Motor neuron (in vitro differentiated cells): ENCODE results near the gene VN1R2. TPM values are rescaled to one million over a fixed set of nuclear protein-coding genes. Genes with fewer than 3 reads are reported as not detected.
A peak's percentile ranks its signal among the peaks of the same experiment; 100 is the strongest.
"Not testable (repeated sequence)": the region's sequence is repeated elsewhere in the genome, so short reads cannot be mapped to it uniquely, and the experiment has no call there.

Source experiments
- ATAC-seq, 8 experiments: fragments of 200-7000 bp; cut with Tn5 transposase; replicated peaks in 6 of 8; 2 replicates each; pipeline ENCODE4 v1.8.0; 2021; ENCODE audit warnings: mild to moderate bottlenecking in 8 of 8, moderate library complexity in 8 of 8
- H3K27ac ChIP-seq, 2 donors: fragments of 250-450 bp; sonication (Bioruptor Pico); 2 replicates each; pipeline ENCODE4 v1.9.0; 2021; ENCODE audit warnings: antibody characterized with exemption in 2 of 2, mild to moderate bottlenecking in 2 of 2, moderate library complexity in 1 of 2
- H3K4me1 ChIP-seq, 2 donors: fragments of 250-450 bp; sonication (Bioruptor Pico); replicated peaks in 1 of 2; 2 replicates each; pipeline ENCODE4 v1.6.1; 2021; ENCODE audit warnings: antibody characterized with exemption in 2 of 2, mild to moderate bottlenecking in 2 of 2, moderate library complexity in 1 of 2
- H3K4me3 ChIP-seq, 5 donors: fragments of 250-450 bp; sonication (Bioruptor Pico); 2 replicates each; pipeline ENCODE4 v1.9.0; 2021; ENCODE audit warnings: antibody characterized with exemption in 5 of 5, mild to moderate bottlenecking in 5 of 5, moderate library complexity in 4 of 5
- WGBS, 10 experiments: fragments of 450-650 bp; shearing (Covaris generic); methylation state at CpG; one replicate each; pipeline ENCODE4 v1.0.0; 2022; 5-methylcytosine and 5-hydroxymethylcytosine counted together
- in situ Hi-C, 9 experiments: fragments of 400-800 bp; cut with MboI; loops; one replicate each; pipeline ENCODE4 v1.15.0; 2021; ENCODE audit warnings: low sequenced_read_pairs in 9 of 9, low pct_unique_long_range_greater_than_20kb in 2 of 9; ENCODE audit not compliant: unreplicated experiment in 9 of 9
- total RNA-seq, 8 experiments: library from RNA; unstranded; fragments of 300-600 nt; gene quantifications; 2 replicates each; pipeline versions ENCODE4 v1.2.3 to v1.2.4, GENCODE V29; 2022

Gene VN1R2, protein sequence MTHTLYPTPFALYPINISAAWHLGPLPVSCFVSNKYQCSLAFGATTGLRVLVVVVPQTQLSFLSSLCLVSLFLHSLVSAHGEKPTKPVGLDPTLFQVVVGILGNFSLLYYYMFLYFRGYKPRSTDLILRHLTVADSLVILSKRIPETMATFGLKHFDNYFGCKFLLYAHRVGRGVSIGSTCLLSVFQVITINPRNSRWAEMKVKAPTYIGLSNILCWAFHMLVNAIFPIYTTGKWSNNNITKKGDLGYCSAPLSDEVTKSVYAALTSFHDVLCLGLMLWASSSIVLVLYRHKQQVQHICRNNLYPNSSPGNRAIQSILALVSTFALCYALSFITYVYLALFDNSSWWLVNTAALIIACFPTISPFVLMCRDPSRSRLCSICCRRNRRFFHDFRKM
- total RNA-seq, result under 1 TPM in 1 of 8 experiments, not detected in 7; 0.29 TPM

DNA sequence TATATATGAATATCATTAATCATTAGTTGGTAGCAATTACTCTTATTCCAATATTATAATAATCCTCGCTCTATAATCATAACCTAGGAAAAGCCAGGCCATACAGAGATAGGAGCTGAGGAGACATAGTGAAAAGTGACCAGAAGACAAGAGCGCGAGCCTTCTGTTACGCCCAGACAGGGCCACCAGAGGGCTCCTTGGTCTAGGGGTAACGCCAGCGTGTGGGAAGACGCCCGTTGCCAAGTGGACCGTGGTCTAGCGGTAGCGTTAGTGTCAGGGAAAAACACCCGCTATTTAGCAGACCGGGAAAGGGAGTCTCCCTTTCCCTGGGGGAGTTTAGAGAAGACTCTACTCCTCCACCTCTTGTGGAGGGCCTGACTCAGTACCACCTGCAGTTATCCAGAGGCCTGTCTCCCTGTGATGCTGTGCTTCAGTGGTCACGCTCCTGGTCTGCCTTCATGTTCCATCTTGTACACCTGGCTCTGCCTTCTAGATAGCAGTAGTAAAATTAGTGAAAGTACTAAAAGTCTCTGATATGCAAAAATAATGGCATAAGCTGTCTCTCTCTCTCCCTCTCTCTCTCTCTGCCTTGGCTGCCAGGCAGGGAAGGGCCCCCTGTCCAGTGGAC, at the start of gene VN1R2:
TSS of gene VN1R2 (plus strand) at position 578 of the 628 bp plus-strand sequence. CDS start 84 bp downstream, outside the sequence.
- ATAC-seq, H3K27ac ChIP-seq, in situ Hi-C loops, H3K4me1 ChIP-seq, H3K4me3 ChIP-seq: not testable (repeated sequence)
- 20 to 80% (median 54%) methylated on average over 1 to 6 of the region's 14 CpGs; no CpG with 5 or more reads in 4 of the 10 experiments for WGBS, 10 experiments

DNA sequence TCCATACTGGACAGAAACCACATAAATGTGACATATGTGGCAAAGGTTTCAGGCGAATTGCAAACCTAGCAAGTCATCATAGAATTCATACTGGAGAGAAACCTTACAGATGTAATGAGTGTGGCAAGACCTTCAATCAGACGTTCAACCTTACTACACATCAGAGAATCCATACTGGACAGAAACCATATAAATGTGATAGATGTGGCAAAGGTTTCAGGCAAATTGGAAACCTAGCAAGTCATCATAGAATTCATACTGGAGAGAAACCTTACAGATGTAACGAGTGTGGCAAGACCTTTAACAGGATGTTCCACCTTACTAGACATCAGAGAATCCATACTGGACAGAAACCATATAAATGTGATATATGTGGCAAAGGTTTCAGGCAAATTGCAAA, 46.5 kb upstream of the VN1R2 start:
- H3K4me1 ChIP-seq, in situ Hi-C loops, H3K4me3 ChIP-seq, H3K27ac ChIP-seq, ATAC-seq: not testable (repeated sequence)
- 20 to 52% (median 23%) methylated on average over 1 to 2 of the region's 3 CpGs; no CpG with 5 or more reads in 6 of the 10 experiments for WGBS, 10 experiments

DNA sequence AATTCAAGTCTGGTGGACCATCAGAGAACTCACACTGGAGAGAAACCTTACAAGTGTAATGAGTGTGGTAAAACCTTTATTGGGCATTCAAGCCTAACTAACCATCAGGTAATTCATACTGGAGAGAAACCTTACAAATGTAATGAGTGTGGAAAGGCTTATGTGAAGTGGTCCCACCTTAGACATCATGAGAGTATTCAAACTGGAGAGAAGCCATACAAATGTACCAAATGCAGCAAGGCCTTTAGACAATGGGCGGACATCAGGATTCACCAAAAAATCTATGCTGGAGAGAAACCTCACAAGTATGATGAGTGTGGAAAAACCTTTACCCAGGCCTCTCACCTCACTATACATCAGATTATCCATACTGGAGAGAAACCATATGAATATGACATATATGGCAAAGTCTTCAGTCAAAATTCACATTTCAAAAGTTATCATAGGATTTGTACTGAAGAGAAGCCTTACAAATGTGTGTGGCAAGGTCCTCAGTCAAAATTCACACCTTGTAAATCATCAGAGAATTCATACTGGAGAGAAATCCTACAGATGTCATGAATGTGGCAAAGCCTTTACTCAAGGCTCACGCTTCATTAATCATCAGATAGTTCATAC, 45.3 kb upstream of the VN1R2 start:
- in situ Hi-C loops, result no loop called here
- ATAC-seq, result no peak
- Histone ChIP-seq H3K4me3 (no peak overlapping the region), H3K4me1 (no peaks in the 10 kb centered on the region), H3K27ac (no peak overlapping the region)
- WGBS, 10 experiments, result 40 to 100% (median 87%) methylated on average over 1 to 2 of the region's 2 CpGs; no CpG with 5 or more reads in 2 of the 10 experiments

DNA sequence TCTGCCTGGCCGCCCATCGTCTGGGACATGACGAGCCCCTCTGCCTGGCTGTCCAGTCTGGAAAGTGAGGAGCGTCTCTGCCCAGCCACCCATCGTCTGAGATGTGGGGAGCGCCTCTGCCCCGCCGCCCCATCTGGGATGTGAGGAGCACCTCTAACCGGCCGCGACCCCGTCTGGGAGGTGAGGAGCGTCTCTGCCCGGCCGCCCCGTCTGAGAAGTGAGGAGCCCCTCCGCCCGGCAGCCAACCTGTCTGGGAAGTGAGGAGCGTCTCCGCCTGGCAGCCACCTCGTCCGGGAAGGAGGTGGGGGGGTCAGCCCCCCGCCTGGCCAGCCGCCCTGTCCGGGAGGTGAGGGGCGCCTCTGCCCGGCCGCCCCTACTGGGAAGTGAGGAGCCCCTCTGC, 35.4 kb upstream of the VN1R2 start:
- H3K4me3 ChIP-seq, in situ Hi-C loops, ATAC-seq, H3K4me1 ChIP-seq, H3K27ac ChIP-seq: not testable (repeated sequence)
- 100% methylated on average over 2 of the region's 28 CpGs; no CpG with 5 or more reads in 9 of the 10 experiments for WGBS, 10 experiments

DNA sequence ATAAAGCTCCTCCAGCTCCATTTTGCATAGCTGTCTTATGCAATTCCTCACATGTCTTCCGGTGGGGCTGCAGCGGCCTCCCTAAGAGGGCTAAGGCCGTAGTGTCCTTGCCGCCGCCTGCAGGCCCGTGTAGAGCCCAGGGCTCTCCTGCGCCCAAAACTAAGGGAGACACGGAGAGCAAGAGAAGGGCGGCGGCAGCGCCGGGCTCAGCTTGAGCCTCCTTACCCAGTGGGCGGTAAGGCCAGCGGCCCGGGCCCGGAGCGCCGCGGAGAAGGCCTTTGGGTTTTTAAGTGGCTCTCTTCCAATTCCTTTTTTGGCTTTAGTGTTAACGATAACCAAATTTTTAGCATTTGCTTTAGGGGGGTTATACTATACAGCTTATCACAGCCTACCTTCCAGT, 33.5 kb upstream of the VN1R2 start:
- Histone ChIP-seq H3K4me3 (no peak overlapping the region), H3K4me1 (no peaks in the 10 kb centered on the region), H3K27ac (no peak overlapping the region)
- in situ Hi-C loops, result no loop called here
- no peak for ATAC-seq
- 62 to 100% (median 100%) methylated on average over 1 to 3 of the region's 20 CpGs; no CpG with 5 or more reads in 4 of the 10 experiments for WGBS, 10 experiments

DNA sequence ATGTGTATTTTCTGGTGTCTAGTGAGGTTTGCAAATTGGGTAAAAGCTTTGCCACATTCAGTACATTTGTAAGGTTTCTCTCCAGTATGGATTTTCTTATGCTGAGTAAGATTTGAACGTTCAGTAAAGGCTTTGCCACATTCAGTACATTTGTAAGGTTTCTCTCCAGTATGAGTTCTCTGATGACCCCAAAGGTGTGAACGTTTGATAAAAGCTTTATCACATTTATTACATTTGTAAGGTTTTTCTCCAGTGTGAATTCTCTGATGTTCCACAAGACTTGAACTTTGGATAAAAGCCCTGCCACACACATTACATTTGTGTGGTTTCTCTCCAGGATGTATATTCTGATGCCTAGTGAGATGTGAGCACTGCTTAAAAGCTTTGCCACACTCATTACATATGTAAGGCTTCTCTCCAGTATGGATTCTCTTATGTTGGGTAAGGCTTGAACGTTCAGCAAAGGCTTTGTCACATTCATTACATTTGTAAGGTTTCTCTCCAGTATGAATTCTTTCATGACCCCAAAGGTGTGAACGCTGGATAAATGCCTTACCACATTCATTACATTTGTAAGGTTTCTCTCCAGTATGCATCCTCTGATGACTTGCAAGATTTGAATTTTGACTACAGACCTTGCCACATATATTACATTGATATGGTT, 20.8 kb upstream of the VN1R2 start:
- Histone ChIP-seq H3K4me3 (no peak overlapping the region), H3K4me1 (no peaks in the 10 kb centered on the region), H3K27ac (no peak overlapping the region)
- 36 to 88% (median 64%) methylated on average over 2 to 4 of the region's 4 CpGs; no CpG with 5 or more reads in 2 of the 10 experiments for WGBS, 10 experiments
- no peak for ATAC-seq
- in situ Hi-C loops, result no loop called here

DNA sequence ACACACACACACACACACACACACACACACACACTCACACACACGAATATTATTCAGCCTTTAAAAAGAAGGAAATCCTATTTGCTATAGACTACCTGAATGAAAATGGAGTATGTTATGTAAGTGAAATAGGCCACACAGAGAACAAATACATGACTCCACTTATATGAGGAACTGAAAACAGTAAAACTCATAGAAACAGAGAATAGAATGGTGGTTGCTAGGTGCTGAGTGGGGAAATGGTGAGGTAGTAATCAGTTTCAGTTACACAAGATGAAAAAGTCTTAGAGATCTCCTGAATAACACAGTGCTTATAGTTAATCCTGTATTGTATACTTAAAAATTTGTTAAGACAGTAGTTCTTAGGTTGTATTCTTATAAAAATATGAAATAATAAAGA, 11.6 kb upstream of the VN1R2 start:
- WGBS, 10 experiments, result 60% methylated on average over 1 of the region's 1 CpG; no CpG with 5 or more reads in 9 of the 10 experiments
- Histone ChIP-seq H3K4me1 (no peaks in the 10 kb centered on the region), H3K4me3 (no peak overlapping the region), H3K27ac (no peak overlapping the region)
- in situ Hi-C loops, result no loop called here
- ATAC-seq, result no peak

DNA sequence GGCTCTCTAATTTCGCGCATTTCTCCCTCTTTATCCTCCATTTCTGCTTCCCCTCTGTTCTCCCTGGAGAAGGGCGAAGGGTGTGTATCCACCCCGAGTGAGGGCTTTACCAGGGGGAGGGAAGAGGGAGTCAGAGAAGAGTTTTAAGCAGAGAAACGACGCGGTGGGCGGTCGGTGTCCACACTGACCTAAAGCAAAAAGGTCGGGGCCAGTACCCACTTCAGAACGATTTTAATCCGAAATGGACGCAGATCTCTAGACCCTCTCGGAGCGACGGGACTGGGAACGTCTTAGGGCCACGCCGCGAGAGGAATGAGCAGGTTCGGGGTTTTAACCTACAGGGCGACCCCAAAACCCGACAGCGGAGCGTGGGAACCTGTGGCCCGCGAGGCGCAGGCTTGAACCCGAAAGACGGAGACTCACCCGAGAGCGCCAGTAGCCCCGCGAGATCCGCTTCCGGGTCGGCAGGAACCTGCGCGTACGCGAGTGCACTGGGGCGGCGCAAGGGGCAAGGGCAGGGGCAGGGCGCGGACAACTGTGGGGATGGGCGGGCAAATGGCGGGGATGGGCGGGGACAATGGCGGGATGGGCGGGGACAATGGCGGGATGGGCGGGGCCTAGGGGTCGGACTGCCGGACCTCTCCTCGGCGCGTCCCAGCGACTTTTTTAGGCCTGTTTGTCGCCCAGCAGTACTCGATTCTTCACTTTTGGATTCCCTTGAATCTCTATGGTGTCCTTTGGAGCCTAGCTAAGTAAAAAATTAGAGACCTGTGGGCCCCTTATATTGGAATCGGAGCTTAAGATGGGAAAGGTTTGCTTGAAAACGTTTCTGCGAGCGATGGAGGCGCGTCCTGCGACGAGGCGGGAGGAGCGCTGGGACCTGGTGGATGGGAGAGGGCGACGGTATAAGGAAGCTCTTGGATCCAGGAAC, 3.4 kb upstream of the VN1R2 start, which contains the start of gene ZNF677:
TSS of gene ZNF677 (minus strand) at position 463 of the 931 bp plus-strand sequence. CDS start 3,323 bp downstream, outside the sequence.
- Histone ChIP-seq H3K4me1 (no peaks in the 10 kb centered on the region), H3K27ac (peak within 1 kb of the TSS; percentile 13 to 37), H3K4me3 (peak within 1 kb of the TSS; percentile 46 to 87 (median 67))
- ATAC-seq, result peak; percentile 89 to 100 (median 100)
- 0 to 65% (median 6%) methylated on average over 1 to 28 of the region's 72 CpGs; no CpG with 5 or more reads in 1 of the 10 experiments for WGBS, 10 experiments
- in situ Hi-C loops, result no loop called here

DNA sequence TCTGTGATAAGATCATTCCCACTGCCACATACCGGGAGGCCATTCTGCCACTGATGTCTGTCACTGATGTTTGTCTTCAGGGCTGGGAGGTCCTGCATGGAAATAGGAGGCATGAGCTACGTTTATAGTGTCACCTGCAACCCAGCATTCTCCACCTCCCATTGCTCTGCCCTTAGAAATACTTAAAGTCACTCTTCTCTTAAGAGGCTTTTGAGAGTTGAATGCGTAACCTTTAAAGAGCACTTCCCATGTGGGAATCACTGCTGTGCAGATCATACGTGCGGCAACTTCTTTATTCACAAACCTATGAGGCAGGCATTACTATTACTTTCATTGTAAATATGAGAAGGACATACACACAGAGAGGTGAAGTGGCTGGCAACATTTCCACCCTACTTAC, 9.5 kb downstream of the VN1R2 start, which contains the start of gene VN1R4:
TSS of gene VN1R4 (minus strand) at position 101 of the 400 bp plus-strand sequence. CDS start at position 43, 58 bp downstream.
- H3K4me3 ChIP-seq, H3K4me1 ChIP-seq, H3K27ac ChIP-seq, ATAC-seq, in situ Hi-C loops: not testable (repeated sequence)
- WGBS, 10 experiments, result 67 to 100% methylated on average over 1 to 2 of the region's 5 CpGs; no CpG with 5 or more reads in 8 of the 10 experiments

DNA sequence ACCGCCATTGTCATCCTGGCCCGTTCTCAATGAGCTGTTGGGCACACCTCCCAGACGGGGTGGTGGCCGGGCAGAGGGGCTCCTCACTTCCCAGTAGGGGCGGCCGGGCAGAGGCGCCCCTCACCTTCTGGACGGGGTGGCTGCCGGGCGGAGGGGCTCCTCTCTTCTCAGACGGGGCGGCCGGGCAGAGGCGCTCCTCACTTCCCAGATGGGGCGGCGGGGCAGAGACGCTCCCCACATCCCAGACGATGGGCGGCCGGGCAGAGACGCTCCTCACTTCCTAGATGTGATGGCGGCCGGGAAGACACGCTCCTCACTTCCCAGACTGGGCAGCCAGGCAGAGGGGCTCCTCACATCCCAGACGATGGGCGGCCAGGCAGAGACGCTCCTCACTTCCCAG, 11.8 kb downstream of the VN1R2 start:
- H3K27ac ChIP-seq, H3K4me1 ChIP-seq, ATAC-seq, in situ Hi-C loops, H3K4me3 ChIP-seq: not testable (repeated sequence)
- WGBS, 10 experiments, result no CpG with 5 or more reads among the region's 27 CpGs

DNA sequence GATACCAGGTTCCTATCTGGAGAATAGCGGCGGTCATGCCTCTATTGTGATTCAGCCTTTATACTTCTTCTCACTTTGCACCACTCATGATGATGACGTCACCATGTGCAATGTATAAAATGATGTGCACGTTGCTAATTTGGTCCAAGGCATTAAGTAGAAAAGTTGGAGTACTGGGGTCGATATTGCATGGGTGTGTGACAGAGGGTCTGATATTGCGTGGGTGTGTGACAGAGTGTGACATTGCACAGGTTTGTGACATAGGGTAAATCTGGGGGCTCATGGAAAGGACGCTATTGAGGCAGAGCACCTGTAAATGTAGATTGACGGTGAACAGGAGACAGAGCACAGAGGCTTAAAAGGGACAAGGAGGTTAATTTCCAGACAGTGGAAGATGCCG, 14.0 kb downstream of the VN1R2 start:
- 20 to 100% (median 66%) methylated on average over 1 to 8 of the region's 9 CpGs; no CpG with 5 or more reads in 3 of the 10 experiments for WGBS, 10 experiments
- H3K4me1 ChIP-seq, result no peaks in the 10 kb centered on the region
- H3K27ac ChIP-seq, result no peak overlapping the region
- H3K4me3 ChIP-seq, result no peak overlapping the region
- no peak for ATAC-seq
- in situ Hi-C loops, result no loop called here

DNA sequence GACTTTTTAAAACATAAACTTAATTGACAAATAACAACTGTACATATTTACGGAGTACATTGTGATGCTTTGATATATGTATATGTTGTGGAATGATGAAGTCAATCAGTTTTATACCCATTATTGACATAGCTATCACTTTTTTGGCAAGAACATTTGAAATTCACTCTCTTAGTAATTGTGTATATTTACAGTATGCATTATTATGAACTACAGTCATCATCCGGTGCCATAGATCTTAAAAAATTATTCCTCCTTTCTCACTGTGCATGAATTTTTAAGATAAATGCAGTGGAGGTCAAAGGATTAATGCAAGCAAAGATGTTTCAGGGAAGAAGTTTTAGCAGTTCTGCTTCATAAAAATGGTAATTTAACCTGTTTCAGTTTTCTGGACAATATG, 17.4 kb downstream of the VN1R2 start:
- Histone ChIP-seq H3K4me1 (no peaks in the 10 kb centered on the region), H3K27ac (no peak overlapping the region), H3K4me3 (no peak overlapping the region)
- 62 to 100% (median 91%) methylated on average over 1 to 2 of the region's 2 CpGs for WGBS, 10 experiments
- in situ Hi-C loops, result no loop called here
- ATAC-seq, result no peak
